HCT116 (cell line): ENCODE data around the gene RFC4. TPM values are rescaled to one million over a fixed set of nuclear protein-coding genes. Genes with fewer than 3 reads are reported as not detected.

ENCODE experiments used
- ATAC-seq: fragments of 200-7000 bp; cut with Tn5 transposase; 2 replicates; pipeline ENCODE4 v1.9.1; 2020; ENCODE audit warnings: mild to moderate bottlenecking, moderate library complexity
- BruUV-seq: library from RNA; stranded (reverse); fragments of 400-500 nt; replicated peaks from 2 replicates; lab custom pipeline; 2021; lab: Mats Ljungman, UMichigan
- CTCF ChIA-PET: fragments of 300-600 bp; sonication (Branson Sonifier 250); formaldehyde crosslinking; loops from one replicate; lab custom pipeline; 2021; ENCODE audit warnings: antibody characterized with exemption; lab: Charles Lee
- POLR2A ChIA-PET: fragments of 300-600, 350-600 bp; sonication (Branson Sonifier 250); formaldehyde crosslinking; loops from one replicate; lab custom pipeline; 2021; ENCODE audit warnings: antibody characterized with exemption; lab: Charles Lee
- RAD21 ChIA-PET, 2 experiments: fragments of 300-600 bp; sonication (Branson Sonifier 250); formaldehyde crosslinking; loops; one replicate each; lab custom pipeline; 2023; ENCODE audit warnings: low total read pairs in 2 of 2; ENCODE audit not compliant: uncharacterized antibody in 2 of 2, unreplicated experiment in 2 of 2, low non-redundant PET in 1 of 2; lab: Charles Lee
- DNase-seq: peaks from one replicate; pipeline ENCODE4 v3.0.0-alpha.2; 2010; ENCODE audit warnings: low read depth, low spot score
- H2AFZ ChIP-seq: fragments of 200-600 bp; shearing (Covaris generic), sonication (generic); 2 replicates; pipeline ENCODE4 v1.6.1; 2017; ENCODE audit warnings: low read depth, mixed run types, mixed read lengths, antibody characterized with exemption, low read length; ENCODE audit not compliant: poor library complexity, severe bottlenecking
- H3K27ac ChIP-seq: 2 replicates; pipeline ENCODE4 v1.5.1; 2012; ENCODE audit warnings: low read depth, low read length
- H3K27me3 ChIP-seq: fragments of 200-600 bp; sonication (generic); 2 replicates; pipeline ENCODE4 v1.6.1; 2016; ENCODE audit warnings: mixed run types, low read length, mixed read lengths; ENCODE audit not compliant: insufficient read depth
- H3K36me3 ChIP-seq, 2 experiments: fragments of 200-500 bp in 1 of 2; fragments of 200-600 bp in 1 of 2; sonication (Bioruptor generic) in 1 of 2; sonication (generic) in 1 of 2; 2 replicates each; pipeline versions ENCODE4 v1.5.1 to v1.6.1; 2014 to 2016; ENCODE audit warnings: low read length in 2 of 2, inconsistent platforms in 1 of 2, mixed read lengths in 1 of 2, mixed run types in 1 of 2; ENCODE audit not compliant: insufficient read depth in 2 of 2, control insufficient read depth in 1 of 2
- H3K4me1 ChIP-seq, 2 experiments: fragments of 200-600 bp in 1 of 2; sonication (generic) in 1 of 2; 2 replicates each; pipeline versions ENCODE4 v1.5.1 to v1.6.1; 2012 to 2017; ENCODE audit warnings: low read length in 2 of 2, inconsistent platforms in 1 of 2, mild to moderate bottlenecking in 1 of 2, mixed read lengths in 1 of 2, mixed run types in 1 of 2, moderate library complexity in 1 of 2; ENCODE audit not compliant: insufficient read depth in 2 of 2, control insufficient read depth in 1 of 2
- H3K4me2 ChIP-seq: fragments of 200-600 bp; sonication (generic); 2 replicates; pipeline ENCODE4 v1.6.1; 2017; ENCODE audit warnings: mixed run types, low read length, mixed read lengths
- H3K4me3 ChIP-seq, 2 experiments: fragments of 200-600 bp in 1 of 2; sonication (generic) in 1 of 2; replicated peaks in 1 of 2; 2 replicates each; pipeline ENCODE4 v1.5.1; 2011 to 2016; ENCODE audit warnings: low read length in 2 of 2, control low read depth in 1 of 2, low read depth in 1 of 2, mild to moderate bottlenecking in 1 of 2, mixed read lengths in 1 of 2, mixed run types in 1 of 2
- H3K79me2 ChIP-seq: fragments of 200-600 bp; sonication (generic); 2 replicates; pipeline ENCODE4 v1.6.1; 2017; ENCODE audit warnings: mild to moderate bottlenecking, mixed run types, low read length, moderate library complexity, mixed read lengths; ENCODE audit not compliant: insufficient read depth
- H3K9ac ChIP-seq: fragments of 200-600 bp; sonication (generic); 2 replicates; pipeline ENCODE4 v1.6.1; 2016; ENCODE audit warnings: low read length, mixed read lengths
- H3K9me2 ChIP-seq: fragments of 200-600 bp; sonication (generic), shearing (Covaris generic); 2 replicates; pipeline ENCODE4 v1.6.1; 2017; ENCODE audit warnings: mixed run types, mild to moderate bottlenecking, moderate library complexity; ENCODE audit not compliant: insufficient read depth
- H3K9me3 ChIP-seq, 2 experiments: fragments of 200-500 bp in 1 of 2; fragments of 200-600 bp in 1 of 2; sonication (Bioruptor generic) in 1 of 2; sonication (generic) in 1 of 2; 2 replicates each; pipeline ENCODE4 v1.6.1; 2014 to 2017; ENCODE audit warnings: low read length in 2 of 2, mixed read lengths in 2 of 2, inconsistent platforms in 1 of 2, low read depth in 1 of 2, mild to moderate bottlenecking in 1 of 2, mixed run types in 1 of 2, moderate library complexity in 1 of 2; ENCODE audit not compliant: control insufficient read depth in 1 of 2, insufficient read depth in 1 of 2
- H4K20me1 ChIP-seq: fragments of 200-600 bp; sonication (generic), shearing (Covaris generic); 2 replicates; pipeline ENCODE4 v1.6.1; 2017; ENCODE audit warnings: mixed run types, mild to moderate bottlenecking, moderate library complexity; ENCODE audit not compliant: insufficient read depth
- ATF3 ChIP-seq: IDR thresholded peaks from 2 replicates; pipeline ENCODE4 v1.6.1; 2012
- CEBPB ChIP-seq: IDR thresholded peaks from 2 replicates; pipeline ENCODE4 v1.6.1; 2012; ENCODE audit warnings: low read depth
- EGR1 ChIP-seq: IDR thresholded peaks from 2 replicates; pipeline ENCODE4 v1.6.1; 2012; ENCODE audit warnings: low read depth
- ELF1 ChIP-seq: IDR thresholded peaks from 2 replicates; pipeline ENCODE4 v1.6.1; 2012; ENCODE audit warnings: low read depth, borderline replicate concordance
- JUND ChIP-seq: IDR thresholded peaks from 2 replicates; pipeline ENCODE4 v1.6.1; 2012
- MAX ChIP-seq: IDR thresholded peaks from 2 replicates; pipeline ENCODE4 v1.6.1; 2012
- POLR2A ChIP-seq: IDR thresholded peaks from 2 replicates; pipeline ENCODE4 v1.7.0; 2011; ENCODE audit warnings: borderline replicate concordance; ENCODE audit not compliant: insufficient read depth, insufficient read length; ENCODE audit errors: extremely low read depth
- RAD21 ChIP-seq: IDR thresholded peaks from 2 replicates; pipeline ENCODE4 v1.6.1; 2012; ENCODE audit warnings: low read depth, mild to moderate bottlenecking
- intact Hi-C: fragments of 100-400 bp; cut with micrococcal nuclease; formaldehyde crosslinking; loops from 2 replicates; pipeline ENCODE4 v1.10.0; 2022
- total RNA-seq: library from RNA; stranded (reverse); gene quantifications from one replicate; pipeline ENCODE4 v1.2.1, GENCODE V29; 2021; ENCODE audit not compliant: unreplicated experiment

Gene RFC4
- total RNA-seq, 1 experiment from 2014 or later, result 86.2 TPM

- peaks cover 19% of the 10 kb centered on the region for H3K27me3 ChIP-seq
- H3K36me3 ChIP-seq, result no peaks in the 10 kb centered on the region
- H3K79me2 ChIP-seq, result no peaks in the 10 kb centered on the region
- H4K20me1 ChIP-seq, result no peaks in the 10 kb centered on the region
- H3K9ac ChIP-seq, result no peak within 1 kb of the TSS
- no peak within 1 kb of the TSS for H3K27ac ChIP-seq
- no peak within 1 kb of the TSS for H2AFZ ChIP-seq
- ChIA-PET CTCF (no interaction called here), RAD21 (no interaction called here), POLR2A (no interaction called here)
- no peaks in the 10 kb centered on the region for H3K9me3 ChIP-seq
- DNase-seq (no peak), ATAC-seq (no peak)
- H3K9me2 ChIP-seq, result no peaks in the 10 kb centered on the region
- no peak within 1 kb of the TSS for H3K4me2 ChIP-seq
- H3K4me3 ChIP-seq, result no peak within 1 kb of the TSS
- intact Hi-C loops, result loop anchor here (10.0 kb wide), 2 partner anchors 452 to 872 kb away; partner anchors contain the start of gene MASP1
- TF ChIP-seq EGR1 (no peak), POLR2A (no peak), RAD21 (no peak), ELF1 (no peak), CEBPB (no peak), MAX (no peak), JUND (no peak), ATF3 (no peak)
- BruUV-seq, result no TSS peak
- H3K4me1 ChIP-seq, result no peaks in the 10 kb centered on the region
Measured at GRCh38 chr3:186842426-186843038, 36.2 kb upstream of the RFC4 start, which contains the start of gene ADIPOQ. Gene ADIPOQ (plus strand): TSS chr3:186842710. CDS start chr3:186853059, 10,349 bp downstream.

- H3K27ac ChIP-seq, result no peak overlapping the region
- no peaks in the 10 kb centered on the region for H3K79me2 ChIP-seq
- ChIA-PET POLR2A (no interaction called here), CTCF (no interaction called here), RAD21 (no interaction called here)
- H3K4me3 ChIP-seq, result no peak overlapping the region
- no peak overlapping the region for H3K4me2 ChIP-seq
- H3K36me3 ChIP-seq, result no peaks in the 10 kb centered on the region
- ATAC-seq, result no peak
- no peak for TF ChIP-seq POLR2A
- TF ChIP-seq ATF3, result no peak
- H3K9me2 ChIP-seq, result no peaks in the 10 kb centered on the region
- H4K20me1 ChIP-seq, result no peaks in the 10 kb centered on the region
- peaks cover 12% of the 10 kb centered on the region for H3K27me3 ChIP-seq
- no peak overlapping the region for H2AFZ ChIP-seq
- no peak overlapping the region for H3K9ac ChIP-seq
- intact Hi-C loops, result loop anchor here (10.0 kb wide), 2 partner anchors 453 to 873 kb away; partner anchors contain the start of gene MASP1
- no TSS peak for BruUV-seq
- H3K4me1 ChIP-seq, result no peaks in the 10 kb centered on the region
- no peak for DNase-seq
- no peaks in the 10 kb centered on the region for H3K9me3 ChIP-seq
Measured at GRCh38 chr3:186841620-186842019, 35.3 kb upstream of the RFC4 start.
